ENCODE results near the gene RTN4. TPM values are rescaled to one million over a fixed set of nuclear protein-coding genes. Genes with fewer than 3 reads are reported as not detected.
A peak's percentile ranks its signal among the peaks of the same experiment; 100 is the strongest.

RTN4 gene
- total RNA-seq, 1 donor from 2014 or later: 337 TPM

- no peak for DNase-seq (ENCODE audit: low spot score)
Measured at GRCh38 chr2:54950811-54951210, 99.4 kb downstream of the RTN4 start.

- DNase-seq (ENCODE audit: low spot score): no peak
Measured at GRCh38 chr2:54949431-54949830, 100.8 kb downstream of the RTN4 start.

GRCh38 chr2:54948120-54948519 is 102.1 kb downstream of the RTN4 start:
- DNase-seq (ENCODE audit: low spot score): no peak

- no peak for DNase-seq (ENCODE audit: low spot score)
Measured at GRCh38 chr2:54947646-54948045, 102.6 kb downstream of the RTN4 start.

- DNase-seq (ENCODE audit: low spot score): no peak
Measured at GRCh38 chr2:54947136-54947535, 103.1 kb downstream of the RTN4 start.

- no peak for DNase-seq (ENCODE audit: low spot score)
Measured at GRCh38 chr2:54946220-54946805, 103.9 kb downstream of the RTN4 start.

GRCh38 chr2:54945391-54946219 is 104.6 kb downstream of the RTN4 start:
- DNase-seq (ENCODE audit: low spot score): peak; percentile 67

GRCh38 chr2:54944724-54945326 is 105.4 kb downstream of the RTN4 start:
- no peak for DNase-seq (ENCODE audit: low spot score)

GRCh38 chr2:54942373-54942772 is 107.9 kb downstream of the RTN4 start:
- no peak for DNase-seq (ENCODE audit: low spot score)

GRCh38 chr2:54941248-54941984 is 108.8 kb downstream of the RTN4 start:
- DNase-seq (ENCODE audit: low spot score): no peak

GRCh38 chr2:54940723-54941122 is 109.5 kb downstream of the RTN4 start:
- DNase-seq (ENCODE audit: low spot score): no peak

GRCh38 chr2:54939446-54940118 is 110.7 kb downstream of the RTN4 start:
- DNase-seq (ENCODE audit: low spot score): no peak

- DNase-seq (ENCODE audit: low spot score): no peak
Measured at GRCh38 chr2:54936766-54937165, 113.5 kb downstream of the RTN4 start.

- no peak for DNase-seq (ENCODE audit: low spot score)
Measured at GRCh38 chr2:54935389-54935788, 114.9 kb downstream of the RTN4 start.

GRCh38 chr2:54931473-54931872 is 118.8 kb downstream of the RTN4 start:
- DNase-seq (ENCODE audit: low spot score): no peak

- DNase-seq (ENCODE audit: low spot score): no peak
Measured at GRCh38 chr2:54928719-54929118, 121.5 kb downstream of the RTN4 start.

GRCh38 chr2:54927751-54928615 is 122.3 kb downstream of the RTN4 start:
- DNase-seq (ENCODE audit: low spot score): no peak

GRCh38 chr2:54927085-54927750 is 123.0 kb downstream of the RTN4 start:
- no peak for DNase-seq (ENCODE audit: low spot score)

GRCh38 chr2:54925022-54925421 is 125.2 kb downstream of the RTN4 start:
- no peak for DNase-seq (ENCODE audit: low spot score)

- no peak for DNase-seq (ENCODE audit: low spot score)
Measured at GRCh38 chr2:54924121-54924520, 126.1 kb downstream of the RTN4 start.

All from ureter (tissue), 1 donor.